GM12878 (cell line): ENCODE data around the gene PARP2. TPM values are rescaled to one million over a fixed set of nuclear protein-coding genes. Genes with fewer than 3 reads are reported as not detected.
A peak's percentile ranks its signal among the peaks of the same experiment; 100 is the strongest.

Source experiments
- ATF3 ChIP-seq: IDR thresholded peaks from 2 replicates; pipeline ENCODE4 v1.6.1; 2011; ENCODE audit warnings: low read depth, mild to moderate bottlenecking, low read length, moderate library complexity, borderline replicate concordance; ENCODE audit errors: extremely low read depth
- BACH1 ChIP-seq: fragments of 450-650 bp; IDR thresholded peaks from 2 replicates; pipeline ENCODE4 v1.6.1; 2017; ENCODE audit warnings: mild to moderate bottlenecking, borderline replicate concordance
- BCL11A ChIP-seq: IDR thresholded peaks from 2 replicates; pipeline ENCODE4 v1.6.1; 2011; ENCODE audit warnings: low read depth, low read length
- E4F1 ChIP-seq: fragments of 450-650 bp; IDR thresholded peaks from 2 replicates; pipeline ENCODE4 v1.6.1; 2018; ENCODE audit warnings: borderline replicate concordance, mild to moderate bottlenecking; ENCODE audit not compliant: partially characterized antibody
- EGR1 ChIP-seq, 2 experiments: IDR thresholded peaks; 1 replicate in 1 of 2; 2 replicates in 1 of 2; pipeline ENCODE4 v1.6.1; 2011 to 2012; ENCODE audit warnings: low read depth in 2 of 2, low read length in 2 of 2, borderline replicate concordance in 1 of 2, mild to moderate bottlenecking in 1 of 2, moderate library complexity in 1 of 2
- EP300 ChIP-seq, 2 experiments: fragments of 150-350 bp in 1 of 2; IDR thresholded peaks; 2 replicates each; pipeline ENCODE4 v1.6.1; 2011 to 2012; ENCODE audit warnings: low read depth in 2 of 2, low read length in 2 of 2, borderline replicate concordance in 1 of 2, improper control_type of control experiment in 1 of 2, inconsistent platforms in 1 of 2; ENCODE audit not compliant: control insufficient read depth in 1 of 2
- FOXK2 ChIP-seq: fragments of 450-650 bp; IDR thresholded peaks from 2 replicates; pipeline ENCODE4 v1.6.1; 2017; ENCODE audit warnings: mild to moderate bottlenecking, moderate library complexity
- GABPA ChIP-seq: IDR thresholded peaks from 2 replicates; pipeline ENCODE4 v1.6.1; 2014; ENCODE audit warnings: antibody characterized with exemption, low read depth, mild to moderate bottlenecking, inconsistent platforms
- IRF5 ChIP-seq: fragments of 450-650 bp; IDR thresholded peaks from 2 replicates; pipeline ENCODE4 v1.6.1; 2017; ENCODE audit warnings: borderline replicate concordance
- KLF5 ChIP-seq: fragments of 450-650 bp; IDR thresholded peaks from 2 replicates; pipeline ENCODE4 v1.6.1; 2014; ENCODE audit warnings: mild to moderate bottlenecking; ENCODE audit not compliant: partially characterized antibody
- MEF2A ChIP-seq: IDR thresholded peaks from 2 replicates; pipeline ENCODE4 v1.6.1; 2011; ENCODE audit warnings: low read depth, mild to moderate bottlenecking, low read length, moderate library complexity; ENCODE audit not compliant: insufficient read depth
- MXI1 ChIP-seq: fragments of 150-350 bp; IDR thresholded peaks from 2 replicates; pipeline ENCODE4 v1.6.1; 2011; ENCODE audit warnings: low read depth, mild to moderate bottlenecking, inconsistent platforms, low read length, improper control_type of control experiment
- MYB ChIP-seq: fragments of 150-350 bp; IDR thresholded peaks from 2 replicates; pipeline ENCODE4 v1.6.1; 2014; ENCODE audit warnings: mild to moderate bottlenecking, low read depth, low read length, borderline replicate concordance
- NFIC ChIP-seq: IDR thresholded peaks from 2 replicates; pipeline ENCODE4 v1.6.1; 2012; ENCODE audit warnings: low read depth, mild to moderate bottlenecking, inconsistent platforms, low read length, moderate library complexity
- NR2C1 ChIP-seq: fragments of 450-650 bp; IDR thresholded peaks from 2 replicates; pipeline ENCODE4 v1.6.1; 2017; ENCODE audit warnings: antibody characterized with exemption, mild to moderate bottlenecking, moderate library complexity
- NR2C2 ChIP-seq: IDR thresholded peaks from 2 replicates; pipeline ENCODE4 v1.6.1; 2011; ENCODE audit warnings: borderline replicate concordance, low read depth; ENCODE audit not compliant: control insufficient read depth, insufficient read length
- POLR2A ChIP-seq: IDR thresholded peaks from 2 replicates; pipeline ENCODE4 v1.6.1; 2011; ENCODE audit warnings: low read depth, mild to moderate bottlenecking, low read length
- RAD51 ChIP-seq: fragments of 450-650 bp; IDR thresholded peaks from 2 replicates; pipeline ENCODE4 v1.6.1; 2016; ENCODE audit warnings: moderate library complexity, mild to moderate bottlenecking, inconsistent platforms
- RCOR1 ChIP-seq: conservative IDR thresholded peaks from 2 replicates; pipeline ENCODE4 v1.6.1; 2012; ENCODE audit warnings: low read depth, low read length, improper control_type of control experiment
- RELA ChIP-seq: fragments of 450-650 bp; IDR thresholded peaks from 2 replicates; pipeline ENCODE4 v1.8.0; 2014; ENCODE audit warnings: borderline replicate concordance; ENCODE audit not compliant: partially characterized antibody
- RELB ChIP-seq: fragments of 450-650 bp; IDR thresholded peaks from 2 replicates; pipeline ENCODE4 v1.6.1; 2017; ENCODE audit warnings: low read depth, mild to moderate bottlenecking, moderate library complexity
- SREBF1 ChIP-seq: IDR thresholded peaks from 2 replicates; pipeline ENCODE4 v1.6.1; 2012; ENCODE audit warnings: mild to moderate bottlenecking, low read length
- STAT1 ChIP-seq: fragments of 450-650 bp; conservative IDR thresholded peaks from 2 replicates; pipeline ENCODE4 v1.6.1; 2014; ENCODE audit warnings: antibody characterized with exemption, mild to moderate bottlenecking
- STAT3 ChIP-seq: IDR thresholded peaks from 2 replicates; pipeline ENCODE4 v1.6.1; 2011; ENCODE audit warnings: low read depth, low read length, improper control_type of control experiment
- TCF3 ChIP-seq: IDR thresholded peaks from 2 replicates; pipeline ENCODE4 v1.6.1; 2012; ENCODE audit warnings: low read depth, mild to moderate bottlenecking, low read length, borderline replicate concordance; ENCODE audit not compliant: insufficient read depth
- ZBED1 ChIP-seq: IDR thresholded peaks from 2 replicates; pipeline ENCODE4 v1.6.1; 2016; ENCODE audit warnings: borderline replicate concordance
- ZZZ3 ChIP-seq: IDR thresholded peaks from 2 replicates; pipeline ENCODE4 v1.6.1; 2011; ENCODE audit warnings: low read depth; ENCODE audit not compliant: control insufficient read depth, insufficient read length
- polyA plus RNA-seq, 11 experiments: library from polyadenylated mRNA; depleted of rRNA in 4 of 11; unstranded in 6 of 11; stranded (reverse) in 5 of 11; fragments of >200 nt; fragmentation: Nextera tagmentation in 4 of 11; fragmentation: Illumina TruSeq in 1 of 11; extraction: Ambion mirVana in 4 of 11; extraction: Trizol in 1 of 11; gene quantifications; 1 replicate in 1 of 11; 2 replicates in 10 of 11; pipeline versions ENCODE4 v1.2.1 to v1.2.3, GENCODE V29; 2011 to 2016; ENCODE audit warnings: inconsistent platforms in 2 of 11, missing spikeins in 2 of 11, low read depth in 1 of 11
- total RNA-seq, 4 experiments: library from RNA; depleted of rRNA in 3 of 4; stranded (reverse); fragments of >200 nt in 3 of 4; fragmentation: Illumina TruSeq in 1 of 4; extraction: Trizol in 1 of 4; gene quantifications; 2 replicates each; pipeline versions ENCODE4 v1.2.1 to v1.2.3, GENCODE V29; 2013 to 2021

PARP2 gene
- total and polyA plus RNA-seq, 10 of the 15 experiments (the other 5 are each of a cell fraction or from before 2014, with no cell fraction given) = 26.7 to 75.4 (median 42.3) TPM

GRCh38 chr14:20295067-20295466 lies 48.4 kb upstream of the PARP2 start (continued):
- no peak for TF ChIP-seq STAT1
- TF ChIP-seq GABPA = 0 out of 2 replicates have a peak, but pooled peaks have one; percentile 29
- TF ChIP-seq POLR2A = no peak
- TF ChIP-seq EGR1 (IDR thresholded peaks at IDR 0.05; ENCODE audit: borderline replicate concordance in 1 of 2, low read depth in 2 of 2, low read length in 2 of 2) = no peak
- no peak for TF ChIP-seq E4F1
- TF ChIP-seq FOXK2 = no peak
- TF ChIP-seq MEF2A = 0 out of 2 replicates have a peak, but pooled peaks have one; percentile 21
- 0 out of 2 replicates have a peak, but pooled peaks have one; percentile 33 for TF ChIP-seq TCF3
- TF ChIP-seq BCL11A = peak; percentile 93
- peak; percentile 83 for TF ChIP-seq NFIC
- TF ChIP-seq ZZZ3 = no peak
- peak; percentile 59; the same call in 1 of the 2 replicates for TF ChIP-seq ZBED1
- peak; percentile 55 to 88; a peak in 3 of 4 replicates for TF ChIP-seq EP300 (IDR thresholded peaks at IDR 0.05; ENCODE audit: borderline replicate concordance in 1 of 2, control insufficient read depth in 1 of 2, low read depth in 2 of 2, low read length in 2 of 2)
- no peak for TF ChIP-seq IRF5
- 0 out of 2 replicates have a peak, but pooled peaks have one; percentile 21 for TF ChIP-seq BACH1
- TF ChIP-seq NR2C1 = no peak
- no peak for TF ChIP-seq RCOR1
- peak; percentile 69; the same call in 1 of the 2 replicates for TF ChIP-seq MYB
- no peak for TF ChIP-seq SREBF1
- no peak for TF ChIP-seq NR2C2
- TF ChIP-seq STAT3 = 0 out of 2 replicates have a peak, but pooled peaks have one; percentile 19
- no peak for TF ChIP-seq RAD51
- TF ChIP-seq RELB = peak; percentile 95
- peak; percentile 96 for TF ChIP-seq RELA
- no peak for TF ChIP-seq ATF3
- TF ChIP-seq KLF5 = no peak
- TF ChIP-seq MXI1 = no peak
